ENCODE data around the gene BSG.

DNA sequence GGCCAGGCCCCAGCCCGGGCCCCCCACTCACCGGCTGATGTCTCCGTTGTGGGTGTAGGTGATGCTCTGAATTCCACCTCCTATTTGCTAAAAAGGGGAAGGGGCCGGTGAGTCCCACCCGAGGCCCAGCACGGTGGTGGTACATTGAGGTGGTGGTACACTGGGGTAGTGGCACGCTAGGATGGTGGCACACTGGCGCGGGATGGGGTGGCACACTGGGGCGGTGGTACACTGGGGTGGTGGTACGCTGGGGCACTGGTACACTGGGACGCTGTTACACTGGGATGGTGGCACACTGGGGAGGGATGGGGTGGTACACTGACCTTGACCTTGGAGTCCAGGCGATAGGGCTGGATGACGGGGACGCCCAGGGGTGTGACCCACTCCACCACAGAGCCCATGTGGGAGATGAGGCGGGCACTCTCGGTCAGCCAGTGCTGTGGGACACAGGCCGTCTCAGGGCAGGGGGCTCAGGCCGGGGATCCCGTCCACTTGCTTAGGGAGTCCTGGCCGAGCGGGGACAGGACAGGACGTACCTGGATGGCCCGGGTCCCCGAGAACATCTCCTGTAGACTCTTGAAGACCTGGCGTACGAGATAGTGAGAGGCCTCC lies 46.4 kb downstream of the BSG start:
- TF ChIP-seq EZH2 (IDR thresholded peaks at IDR 0.05; ENCODE audit: low read depth, unreplicated experiment) (no peak), POLR2AphosphoS5 (IDR thresholded peaks at IDR 0.05; ENCODE audit: low read depth) (no peak), EZH2phosphoT487 (IDR thresholded peaks at IDR 0.05; ENCODE audit: unreplicated experiment) (no peak), STAT1 (IDR thresholded peaks at IDR 0.05; ENCODE audit: unreplicated experiment) (no peak), JUNB (IDR thresholded peaks at IDR 0.05; ENCODE audit: unreplicated experiment) (no peak)
- TF ChIP-seq, protein P1, sequence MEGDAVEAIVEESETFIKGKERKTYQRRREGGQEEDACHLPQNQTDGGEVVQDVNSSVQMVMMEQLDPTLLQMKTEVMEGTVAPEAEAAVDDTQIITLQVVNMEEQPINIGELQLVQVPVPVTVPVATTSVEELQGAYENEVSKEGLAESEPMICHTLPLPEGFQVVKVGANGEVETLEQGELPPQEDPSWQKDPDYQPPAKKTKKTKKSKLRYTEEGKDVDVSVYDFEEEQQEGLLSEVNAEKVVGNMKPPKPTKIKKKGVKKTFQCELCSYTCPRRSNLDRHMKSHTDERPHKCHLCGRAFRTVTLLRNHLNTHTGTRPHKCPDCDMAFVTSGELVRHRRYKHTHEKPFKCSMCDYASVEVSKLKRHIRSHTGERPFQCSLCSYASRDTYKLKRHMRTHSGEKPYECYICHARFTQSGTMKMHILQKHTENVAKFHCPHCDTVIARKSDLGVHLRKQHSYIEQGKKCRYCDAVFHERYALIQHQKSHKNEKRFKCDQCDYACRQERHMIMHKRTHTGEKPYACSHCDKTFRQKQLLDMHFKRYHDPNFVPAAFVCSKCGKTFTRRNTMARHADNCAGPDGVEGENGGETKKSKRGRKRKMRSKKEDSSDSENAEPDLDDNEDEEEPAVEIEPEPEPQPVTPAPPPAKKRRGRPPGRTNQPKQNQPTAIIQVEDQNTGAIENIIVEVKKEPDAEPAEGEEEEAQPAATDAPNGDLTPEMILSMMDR (conservative IDR thresholded peaks at IDR 0.05; ENCODE audit: low read depth in 2 of 2): no peak
- TF ChIP-seq, protein P2, sequence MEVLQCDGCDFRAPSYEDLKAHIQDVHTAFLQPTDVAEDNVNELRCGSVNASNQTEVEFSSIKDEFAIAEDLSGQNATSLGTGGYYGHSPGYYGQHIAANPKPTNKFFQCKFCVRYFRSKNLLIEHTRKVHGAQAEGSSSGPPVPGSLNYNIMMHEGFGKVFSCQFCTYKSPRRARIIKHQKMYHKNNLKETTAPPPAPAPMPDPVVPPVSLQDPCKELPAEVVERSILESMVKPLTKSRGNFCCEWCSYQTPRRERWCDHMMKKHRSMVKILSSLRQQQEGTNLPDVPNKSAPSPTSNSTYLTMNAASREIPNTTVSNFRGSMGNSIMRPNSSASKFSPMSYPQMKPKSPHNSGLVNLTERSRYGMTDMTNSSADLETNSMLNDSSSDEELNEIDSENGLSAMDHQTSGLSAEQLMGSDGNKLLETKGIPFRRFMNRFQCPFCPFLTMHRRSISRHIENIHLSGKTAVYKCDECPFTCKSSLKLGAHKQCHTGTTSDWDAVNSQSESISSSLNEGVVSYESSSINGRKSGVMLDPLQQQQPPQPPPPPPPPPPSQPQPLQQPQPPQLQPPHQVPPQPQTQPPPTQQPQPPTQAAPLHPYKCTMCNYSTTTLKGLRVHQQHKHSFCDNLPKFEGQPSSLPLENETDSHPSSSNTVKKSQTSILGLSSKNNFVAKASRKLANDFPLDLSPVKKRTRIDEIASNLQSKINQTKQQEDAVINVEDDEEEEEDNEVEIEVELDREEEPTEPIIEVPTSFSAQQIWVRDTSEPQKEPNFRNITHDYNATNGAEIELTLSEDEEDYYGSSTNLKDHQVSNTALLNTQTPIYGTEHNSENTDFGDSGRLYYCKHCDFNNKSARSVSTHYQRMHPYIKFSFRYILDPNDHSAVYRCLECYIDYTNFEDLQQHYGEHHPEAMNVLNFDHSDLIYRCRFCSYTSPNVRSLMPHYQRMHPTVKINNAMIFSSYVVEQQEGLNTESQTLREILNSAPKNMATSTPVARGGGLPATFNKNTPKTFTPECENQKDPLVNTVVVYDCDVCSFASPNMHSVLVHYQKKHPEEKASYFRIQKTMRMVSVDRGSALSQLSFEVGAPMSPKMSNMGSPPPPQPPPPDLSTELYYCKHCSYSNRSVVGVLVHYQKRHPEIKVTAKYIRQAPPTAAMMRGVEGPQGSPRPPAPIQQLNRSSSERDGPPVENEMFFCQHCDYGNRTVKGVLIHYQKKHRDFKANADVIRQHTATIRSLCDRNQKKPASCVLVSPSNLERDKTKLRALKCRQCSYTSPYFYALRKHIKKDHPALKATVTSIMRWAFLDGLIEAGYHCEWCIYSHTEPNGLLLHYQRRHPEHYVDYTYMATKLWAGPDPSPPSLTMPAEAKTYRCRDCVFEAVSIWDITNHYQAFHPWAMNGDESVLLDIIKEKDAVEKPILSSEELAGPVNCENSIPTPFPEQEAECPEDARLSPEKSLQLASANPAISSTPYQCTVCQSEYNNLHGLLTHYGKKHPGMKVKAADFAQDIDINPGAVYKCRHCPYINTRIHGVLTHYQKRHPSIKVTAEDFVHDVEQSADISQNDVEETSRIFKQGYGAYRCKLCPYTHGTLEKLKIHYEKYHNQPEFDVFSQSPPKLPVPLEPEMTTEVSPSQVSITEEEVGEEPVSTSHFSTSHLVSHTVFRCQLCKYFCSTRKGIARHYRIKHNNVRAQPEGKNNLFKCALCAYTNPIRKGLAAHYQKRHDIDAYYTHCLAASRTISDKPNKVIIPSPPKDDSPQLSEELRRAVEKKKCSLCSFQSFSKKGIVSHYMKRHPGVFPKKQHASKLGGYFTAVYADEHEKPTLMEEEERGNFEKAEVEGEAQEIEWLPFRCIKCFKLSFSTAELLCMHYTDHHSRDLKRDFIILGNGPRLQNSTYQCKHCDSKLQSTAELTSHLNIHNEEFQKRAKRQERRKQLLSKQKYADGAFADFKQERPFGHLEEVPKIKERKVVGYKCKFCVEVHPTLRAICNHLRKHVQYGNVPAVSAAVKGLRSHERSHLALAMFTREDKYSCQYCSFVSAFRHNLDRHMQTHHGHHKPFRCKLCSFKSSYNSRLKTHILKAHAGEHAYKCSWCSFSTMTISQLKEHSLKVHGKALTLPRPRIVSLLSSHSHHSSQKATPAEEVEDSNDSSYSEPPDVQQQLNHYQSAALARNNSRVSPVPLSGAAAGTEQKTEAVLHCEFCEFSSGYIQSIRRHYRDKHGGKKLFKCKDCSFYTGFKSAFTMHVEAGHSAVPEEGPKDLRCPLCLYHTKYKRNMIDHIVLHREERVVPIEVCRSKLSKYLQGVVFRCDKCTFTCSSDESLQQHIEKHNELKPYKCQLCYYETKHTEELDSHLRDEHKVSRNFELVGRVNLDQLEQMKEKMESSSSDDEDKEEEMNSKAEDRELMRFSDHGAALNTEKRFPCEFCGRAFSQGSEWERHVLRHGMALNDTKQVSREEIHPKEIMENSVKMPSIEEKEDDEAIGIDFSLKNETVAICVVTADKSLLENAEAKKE (CRISPR knock-in tag; IDR thresholded peaks at IDR 0.05): no peak
- TF ChIP-seq, protein P3, sequence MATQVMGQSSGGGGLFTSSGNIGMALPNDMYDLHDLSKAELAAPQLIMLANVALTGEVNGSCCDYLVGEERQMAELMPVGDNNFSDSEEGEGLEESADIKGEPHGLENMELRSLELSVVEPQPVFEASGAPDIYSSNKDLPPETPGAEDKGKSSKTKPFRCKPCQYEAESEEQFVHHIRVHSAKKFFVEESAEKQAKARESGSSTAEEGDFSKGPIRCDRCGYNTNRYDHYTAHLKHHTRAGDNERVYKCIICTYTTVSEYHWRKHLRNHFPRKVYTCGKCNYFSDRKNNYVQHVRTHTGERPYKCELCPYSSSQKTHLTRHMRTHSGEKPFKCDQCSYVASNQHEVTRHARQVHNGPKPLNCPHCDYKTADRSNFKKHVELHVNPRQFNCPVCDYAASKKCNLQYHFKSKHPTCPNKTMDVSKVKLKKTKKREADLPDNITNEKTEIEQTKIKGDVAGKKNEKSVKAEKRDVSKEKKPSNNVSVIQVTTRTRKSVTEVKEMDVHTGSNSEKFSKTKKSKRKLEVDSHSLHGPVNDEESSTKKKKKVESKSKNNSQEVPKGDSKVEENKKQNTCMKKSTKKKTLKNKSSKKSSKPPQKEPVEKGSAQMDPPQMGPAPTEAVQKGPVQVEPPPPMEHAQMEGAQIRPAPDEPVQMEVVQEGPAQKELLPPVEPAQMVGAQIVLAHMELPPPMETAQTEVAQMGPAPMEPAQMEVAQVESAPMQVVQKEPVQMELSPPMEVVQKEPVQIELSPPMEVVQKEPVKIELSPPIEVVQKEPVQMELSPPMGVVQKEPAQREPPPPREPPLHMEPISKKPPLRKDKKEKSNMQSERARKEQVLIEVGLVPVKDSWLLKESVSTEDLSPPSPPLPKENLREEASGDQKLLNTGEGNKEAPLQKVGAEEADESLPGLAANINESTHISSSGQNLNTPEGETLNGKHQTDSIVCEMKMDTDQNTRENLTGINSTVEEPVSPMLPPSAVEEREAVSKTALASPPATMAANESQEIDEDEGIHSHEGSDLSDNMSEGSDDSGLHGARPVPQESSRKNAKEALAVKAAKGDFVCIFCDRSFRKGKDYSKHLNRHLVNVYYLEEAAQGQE (IDR thresholded peaks at IDR 0.05; ENCODE audit: unreplicated experiment): no peak
- TF ChIP-seq, protein P4, sequence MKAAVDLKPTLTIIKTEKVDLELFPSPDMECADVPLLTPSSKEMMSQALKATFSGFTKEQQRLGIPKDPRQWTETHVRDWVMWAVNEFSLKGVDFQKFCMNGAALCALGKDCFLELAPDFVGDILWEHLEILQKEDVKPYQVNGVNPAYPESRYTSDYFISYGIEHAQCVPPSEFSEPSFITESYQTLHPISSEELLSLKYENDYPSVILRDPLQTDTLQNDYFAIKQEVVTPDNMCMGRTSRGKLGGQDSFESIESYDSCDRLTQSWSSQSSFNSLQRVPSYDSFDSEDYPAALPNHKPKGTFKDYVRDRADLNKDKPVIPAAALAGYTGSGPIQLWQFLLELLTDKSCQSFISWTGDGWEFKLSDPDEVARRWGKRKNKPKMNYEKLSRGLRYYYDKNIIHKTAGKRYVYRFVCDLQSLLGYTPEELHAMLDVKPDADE (IDR thresholded peaks at IDR 0.05): no peak
